Measurements from ENCODE around the gene CTU2. TPM values are rescaled to one million over a fixed set of nuclear protein-coding genes. Genes with fewer than 3 reads are reported as not detected.
A peak's percentile ranks its signal among the peaks of the same experiment; 100 is the strongest.

Gene CTU2
- total RNA-seq, 1 donor from 2014 or later: 27.1 TPM

- TF ChIP-seq CTCF (conservative IDR thresholded peaks at IDR 0.05): peak; percentile 19
- no peaks in the 10 kb centered on the region for H3K27me3 Mint-ChIP-seq
These were observed 53.1 kb downstream of the CTU2 start for GRCh38 chr16:88759245-88759975.

GRCh38 chr16:88759976-88760350 is 53.7 kb downstream of the CTU2 start:
- Mint-ChIP-seq H3K27me3 (no peaks in the 10 kb centered on the region), H3K27ac (no peak overlapping the region), H3K4me3 (no peak overlapping the region), H3K9me3 (no peaks in the 10 kb centered on the region), H3K4me1 (ENCODE audit: unreplicated experiment) (peaks cover 23% of the 10 kb centered on the region), H3K36me3 (no peaks in the 10 kb centered on the region)
- TF ChIP-seq CTCF (conservative IDR thresholded peaks at IDR 0.05): no peak
- DNase-seq (ENCODE audit: extremely low spot score, unreplicated experiment): no peak

More at GRCh38 chr16:88759245-88759975, 53.1 kb downstream of the CTU2 start:
- Mint-ChIP-seq H3K36me3 (no peaks in the 10 kb centered on the region), H3K4me3 (no peak overlapping the region), H3K4me1 (ENCODE audit: unreplicated experiment) (peaks cover 23% of the 10 kb centered on the region), H3K9me3 (no peaks in the 10 kb centered on the region), H3K27ac (no peak overlapping the region)
- no peak for DNase-seq (ENCODE audit: extremely low spot score, unreplicated experiment)

- Mint-ChIP-seq H3K4me3 (no peak overlapping the region), H3K4me1 (ENCODE audit: unreplicated experiment) (peaks cover 19% of the 10 kb centered on the region), H3K27ac (no peak overlapping the region), H3K36me3 (no peaks in the 10 kb centered on the region), H3K9me3 (no peaks in the 10 kb centered on the region), H3K27me3 (no peaks in the 10 kb centered on the region)
- no peak for DNase-seq (ENCODE audit: extremely low spot score, unreplicated experiment)
- no peak for TF ChIP-seq CTCF (conservative IDR thresholded peaks at IDR 0.05)
These were observed 54.3 kb downstream of the CTU2 start for GRCh38 chr16:88760424-88761142.

- TF ChIP-seq CTCF (conservative IDR thresholded peaks at IDR 0.05): no peak
- no peak for DNase-seq (ENCODE audit: extremely low spot score, unreplicated experiment)
- Mint-ChIP-seq H3K27ac (no peak overlapping the region), H3K36me3 (no peaks in the 10 kb centered on the region), H3K4me1 (ENCODE audit: unreplicated experiment) (peaks cover 19% of the 10 kb centered on the region), H3K9me3 (no peaks in the 10 kb centered on the region), H3K27me3 (no peaks in the 10 kb centered on the region), H3K4me3 (no peak overlapping the region)
These were observed 54.8 kb downstream of the CTU2 start for GRCh38 chr16:88761143-88761534.

- H3K9me3 Mint-ChIP-seq: no peaks in the 10 kb centered on the region
- TF ChIP-seq CTCF (conservative IDR thresholded peaks at IDR 0.05): no peak
- H3K27me3 Mint-ChIP-seq: no peaks in the 10 kb centered on the region
- H3K4me1 Mint-ChIP-seq (ENCODE audit: unreplicated experiment): peaks cover 20% of the 10 kb centered on the region
- no peak for DNase-seq (ENCODE audit: extremely low spot score, unreplicated experiment)
- no peaks in the 10 kb centered on the region for H3K36me3 Mint-ChIP-seq
- no peak overlapping the region for H3K27ac Mint-ChIP-seq
- H3K4me3 Mint-ChIP-seq: no peak overlapping the region
These were observed 55.5 kb downstream of the CTU2 start for GRCh38 chr16:88761830-88762229.
